Osteocyte (in vitro differentiated cells): ENCODE results near the gene SLC6A5. TPM values are rescaled to one million over a fixed set of nuclear protein-coding genes. Genes with fewer than 3 reads are reported as not detected.

Experiments
- DNase-seq: peaks from one replicate; pipeline ENCODE4 v3.0.0; 2021; ENCODE audit warnings: mixed read lengths; ENCODE audit not compliant: unreplicated experiment; ENCODE audit errors: extremely low spot score
- H3K27ac Mint-ChIP-seq: one replicate; pipeline ENCODE4 v1.8.0; 2021; ENCODE audit warnings: mild to moderate bottlenecking, mixed read lengths; ENCODE audit not compliant: unreplicated experiment
- H3K27me3 Mint-ChIP-seq: one replicate; pipeline ENCODE4 v1.8.0; 2021; ENCODE audit warnings: mixed read lengths; ENCODE audit not compliant: unreplicated experiment
- H3K36me3 Mint-ChIP-seq: one replicate; pipeline ENCODE4 v1.8.0; 2021; ENCODE audit warnings: mixed read lengths; ENCODE audit not compliant: unreplicated experiment
- H3K4me1 Mint-ChIP-seq: one replicate; pipeline ENCODE4 v1.8.0; 2021; ENCODE audit warnings: mixed read lengths; ENCODE audit not compliant: unreplicated experiment
- H3K4me3 Mint-ChIP-seq: one replicate; pipeline ENCODE4 v1.8.0; 2021; ENCODE audit warnings: mild to moderate bottlenecking, moderate library complexity, mixed read lengths; ENCODE audit not compliant: unreplicated experiment
- H3K9me3 Mint-ChIP-seq: one replicate; pipeline ENCODE4 v1.8.0; 2021; ENCODE audit warnings: mixed read lengths; ENCODE audit not compliant: unreplicated experiment
- CTCF ChIP-seq: fragments of 200-600 bp; sonication (generic); IDR thresholded peaks from 2 replicates; pipeline ENCODE4 v1.5.0; 2021; ENCODE audit warnings: antibody characterized with exemption, mild to moderate bottlenecking, moderate library complexity
- total RNA-seq: library from RNA; stranded (reverse); gene quantifications from 2 replicates; pipeline ENCODE4 v1.2.1, GENCODE V29; 2021

The SLC6A5 gene
- total RNA-seq, 1 donor from 2014 or later: not detected

DNA sequence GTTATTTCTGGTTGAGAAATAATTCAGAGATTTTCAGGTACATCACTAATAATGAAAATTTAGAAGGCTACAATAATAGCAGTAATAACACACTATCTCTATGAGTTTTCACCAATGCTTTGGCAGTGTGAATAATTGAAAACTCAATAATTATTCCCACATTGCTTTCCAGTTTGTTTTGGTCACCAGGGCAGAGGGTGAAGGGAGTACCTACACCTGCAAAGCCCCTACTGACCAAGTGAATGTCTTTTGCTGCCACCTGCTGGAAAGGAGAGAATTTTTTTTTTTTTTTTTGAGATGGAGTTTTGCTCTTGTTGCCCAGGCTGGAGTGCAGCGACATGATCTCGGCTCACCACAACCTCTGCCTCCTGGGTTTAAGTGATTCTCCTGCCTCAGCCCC, 73.2 kb downstream of the SLC6A5 start:
- no peaks in the 10 kb centered on the region for H3K9me3 Mint-ChIP-seq
- H3K4me3 Mint-ChIP-seq: no peak overlapping the region
- no peak for DNase-seq
- TF ChIP-seq CTCF: peak; percentile 43
- H3K27me3 Mint-ChIP-seq: peaks cover 42% of the 10 kb centered on the region
- H3K27ac Mint-ChIP-seq: no peak overlapping the region
- H3K36me3 Mint-ChIP-seq: no peaks in the 10 kb centered on the region
- H3K4me1 Mint-ChIP-seq: peaks cover 9% of the 10 kb centered on the region

DNA sequence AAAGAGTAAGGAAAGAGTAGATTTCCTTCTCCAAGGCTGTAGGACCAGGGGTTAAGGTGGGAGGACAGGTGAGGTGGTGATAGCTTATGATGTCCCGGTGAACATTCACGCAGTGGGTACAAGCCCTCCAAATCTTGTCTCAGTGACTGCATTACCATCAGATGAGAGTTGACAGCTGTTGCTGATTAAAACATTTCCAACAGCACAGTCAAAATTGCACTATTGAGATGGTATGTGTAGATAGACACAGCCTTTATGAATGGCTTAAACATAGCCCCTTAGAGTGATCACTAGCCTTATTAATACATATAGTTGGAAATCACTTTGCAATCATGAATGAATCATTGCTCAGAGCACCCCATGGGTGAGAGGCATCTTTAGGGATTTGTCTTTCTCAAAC, 77.2 kb downstream of the SLC6A5 start:
- DNase-seq: no peak
- Mint-ChIP-seq H3K36me3 (no peaks in the 10 kb centered on the region), H3K27me3 (peaks cover 8% of the 10 kb centered on the region), H3K27ac (no peak overlapping the region), H3K9me3 (no peaks in the 10 kb centered on the region), H3K4me3 (no peak overlapping the region), H3K4me1 (no peaks in the 10 kb centered on the region)
- no peak for TF ChIP-seq CTCF

- Mint-ChIP-seq H3K9me3 (no peaks in the 10 kb centered on the region), H3K4me1 (no peaks in the 10 kb centered on the region), H3K36me3 (no peaks in the 10 kb centered on the region), H3K27me3 (no peaks in the 10 kb centered on the region), H3K27ac (no peak overlapping the region), H3K4me3 (no peak overlapping the region)
- no peak for DNase-seq
- no peak for TF ChIP-seq CTCF
Measured at GRCh38 chr11:20688761-20689160, 89.4 kb downstream of the SLC6A5 start.

DNA sequence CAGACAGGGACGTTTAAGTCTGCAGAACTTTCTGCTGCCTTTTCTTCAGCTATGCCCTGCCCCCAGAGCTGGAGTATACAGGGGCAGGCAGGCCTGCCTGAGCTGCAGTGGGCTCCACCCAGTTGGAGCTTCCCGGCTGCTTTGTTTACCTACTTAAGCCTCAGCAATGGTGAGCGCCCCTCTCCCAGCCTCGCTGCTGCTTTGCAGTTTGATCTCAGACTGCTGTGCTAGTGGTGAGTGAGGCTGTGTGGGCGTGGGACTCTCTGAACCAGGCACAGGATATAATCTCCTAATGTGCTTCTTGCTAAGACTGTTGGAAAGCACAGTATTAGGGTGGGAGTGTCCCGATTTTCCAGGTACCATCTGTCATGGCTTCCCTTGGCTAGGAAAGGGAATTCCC, 108.5 kb downstream of the SLC6A5 start:
- Mint-ChIP-seq H3K4me1 (no peaks in the 10 kb centered on the region), H3K27ac (no peak overlapping the region), H3K4me3 (no peak overlapping the region), H3K9me3 (peaks cover 18% of the 10 kb centered on the region), H3K27me3 (no peaks in the 10 kb centered on the region), H3K36me3 (no peaks in the 10 kb centered on the region)
- DNase-seq: no peak
- no peak for TF ChIP-seq CTCF

Other genes with a start within 250 kb of the SLC6A5 start
- 19.9 and 24.2 TPM in 2 replicates for gene HTATIP2, start 235.9 kb upstream of the SLC6A5 start, total RNA-seq
- gene PRMT3, start 211.9 kb upstream of the SLC6A5 start, total RNA-seq: 17.7 and 18.9 TPM in 2 replicates
- gene NELL1, start 70.0 kb downstream of the SLC6A5 start, total RNA-seq: not detected in 2 replicates